Measurements from ENCODE around the gene CTDSPL. TPM values are rescaled to one million over a fixed set of nuclear protein-coding genes. Genes with fewer than 3 reads are reported as not detected.

Gene CTDSPL
- total RNA-seq, 1 donor: 34.7 TPM

DNA sequence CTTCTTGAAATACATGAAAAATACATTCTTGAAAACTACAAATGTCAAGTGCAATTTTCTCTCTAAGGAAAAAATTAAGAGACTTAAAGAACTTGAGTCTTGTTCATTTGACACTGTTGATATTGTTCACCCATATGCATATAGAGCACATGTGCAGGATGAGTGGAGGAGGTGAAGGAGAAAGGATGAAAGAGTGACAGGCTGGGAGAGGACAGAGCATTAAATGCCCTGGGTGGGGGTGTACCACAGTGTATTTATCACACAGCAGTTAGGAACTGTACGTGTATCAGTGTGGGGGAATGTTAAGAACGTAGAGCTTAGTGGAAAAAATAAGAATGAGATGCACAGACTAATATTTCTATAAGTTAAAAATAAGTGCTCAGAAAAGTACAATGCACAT, 45.7 kb downstream of the CTDSPL start:
- Histone ChIP-seq H3K4me1 (ENCODE audit: insufficient read depth, low read length) (peaks cover 20% of the 10 kb centered on the region), H4K20me1 (ENCODE audit: insufficient read depth, low read length) (peaks cover 30% of the 10 kb centered on the region), H3K27ac (ENCODE audit: low read depth, low read length) (no peak overlapping the region), H3K9me3 (ENCODE audit: low read depth, low read length) (no peaks in the 10 kb centered on the region), H2AFZ (ENCODE audit: low read length) (no peak overlapping the region), H3K4me2 (ENCODE audit: insufficient read depth, low read length) (no peak overlapping the region), H3K27me3 (ENCODE audit: insufficient read depth, low read length) (no peaks in the 10 kb centered on the region), H3K36me3 (ENCODE audit: insufficient read depth, low read length) (peaks cover 3% of the 10 kb centered on the region), H3K4me3 (ENCODE audit: insufficient read depth, low read length) (no peak overlapping the region), H3K79me2 (ENCODE audit: insufficient read depth, low read length) (peaks cover 55% of the 10 kb centered on the region)
- TF ChIP-seq, protein P1, sequence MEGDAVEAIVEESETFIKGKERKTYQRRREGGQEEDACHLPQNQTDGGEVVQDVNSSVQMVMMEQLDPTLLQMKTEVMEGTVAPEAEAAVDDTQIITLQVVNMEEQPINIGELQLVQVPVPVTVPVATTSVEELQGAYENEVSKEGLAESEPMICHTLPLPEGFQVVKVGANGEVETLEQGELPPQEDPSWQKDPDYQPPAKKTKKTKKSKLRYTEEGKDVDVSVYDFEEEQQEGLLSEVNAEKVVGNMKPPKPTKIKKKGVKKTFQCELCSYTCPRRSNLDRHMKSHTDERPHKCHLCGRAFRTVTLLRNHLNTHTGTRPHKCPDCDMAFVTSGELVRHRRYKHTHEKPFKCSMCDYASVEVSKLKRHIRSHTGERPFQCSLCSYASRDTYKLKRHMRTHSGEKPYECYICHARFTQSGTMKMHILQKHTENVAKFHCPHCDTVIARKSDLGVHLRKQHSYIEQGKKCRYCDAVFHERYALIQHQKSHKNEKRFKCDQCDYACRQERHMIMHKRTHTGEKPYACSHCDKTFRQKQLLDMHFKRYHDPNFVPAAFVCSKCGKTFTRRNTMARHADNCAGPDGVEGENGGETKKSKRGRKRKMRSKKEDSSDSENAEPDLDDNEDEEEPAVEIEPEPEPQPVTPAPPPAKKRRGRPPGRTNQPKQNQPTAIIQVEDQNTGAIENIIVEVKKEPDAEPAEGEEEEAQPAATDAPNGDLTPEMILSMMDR (IDR thresholded peaks at IDR 0.05; ENCODE audit: extremely low read depth, low read depth, low read length): no peak
- DNase-seq (ENCODE audit: insufficient read length, low spot score, missing footprints): no peak

DNA sequence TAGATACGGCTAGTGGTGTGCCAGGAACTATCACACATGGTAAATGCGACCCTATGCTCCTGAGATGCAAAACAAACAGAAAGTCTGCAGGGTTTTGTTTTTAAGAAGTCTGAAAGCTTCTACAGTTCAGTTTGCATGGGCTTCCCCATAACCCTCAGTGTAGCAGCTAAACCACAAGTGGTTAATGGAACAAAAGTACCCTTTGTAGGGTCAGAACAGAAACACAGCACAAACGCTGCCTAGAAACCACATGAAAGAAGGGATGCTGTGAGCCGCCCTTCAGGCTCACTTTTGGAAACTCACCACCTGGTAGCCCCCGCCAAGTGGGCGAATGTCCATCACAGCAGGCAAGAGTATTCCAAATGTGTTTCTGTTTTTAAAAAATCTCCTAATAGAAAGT, 46.2 kb downstream of the CTDSPL start:
- Histone ChIP-seq H4K20me1 (ENCODE audit: insufficient read depth, low read length) (peaks cover 27% of the 10 kb centered on the region), H3K4me3 (ENCODE audit: insufficient read depth, low read length) (no peak overlapping the region), H3K27me3 (ENCODE audit: insufficient read depth, low read length) (no peaks in the 10 kb centered on the region), H3K27ac (ENCODE audit: low read depth, low read length) (no peak overlapping the region), H2AFZ (ENCODE audit: low read length) (no peak overlapping the region), H3K9me3 (ENCODE audit: low read depth, low read length) (no peaks in the 10 kb centered on the region), H3K36me3 (ENCODE audit: insufficient read depth, low read length) (peaks cover 3% of the 10 kb centered on the region), H3K79me2 (ENCODE audit: insufficient read depth, low read length) (peaks cover 55% of the 10 kb centered on the region), H3K4me2 (ENCODE audit: insufficient read depth, low read length) (no peak overlapping the region), H3K4me1 (ENCODE audit: insufficient read depth, low read length) (peaks cover 20% of the 10 kb centered on the region)
- TF ChIP-seq, protein P1 (IDR thresholded peaks at IDR 0.05; ENCODE audit: extremely low read depth, low read depth, low read length): no peak
- no peak for DNase-seq (ENCODE audit: insufficient read length, low spot score, missing footprints)

DNA sequence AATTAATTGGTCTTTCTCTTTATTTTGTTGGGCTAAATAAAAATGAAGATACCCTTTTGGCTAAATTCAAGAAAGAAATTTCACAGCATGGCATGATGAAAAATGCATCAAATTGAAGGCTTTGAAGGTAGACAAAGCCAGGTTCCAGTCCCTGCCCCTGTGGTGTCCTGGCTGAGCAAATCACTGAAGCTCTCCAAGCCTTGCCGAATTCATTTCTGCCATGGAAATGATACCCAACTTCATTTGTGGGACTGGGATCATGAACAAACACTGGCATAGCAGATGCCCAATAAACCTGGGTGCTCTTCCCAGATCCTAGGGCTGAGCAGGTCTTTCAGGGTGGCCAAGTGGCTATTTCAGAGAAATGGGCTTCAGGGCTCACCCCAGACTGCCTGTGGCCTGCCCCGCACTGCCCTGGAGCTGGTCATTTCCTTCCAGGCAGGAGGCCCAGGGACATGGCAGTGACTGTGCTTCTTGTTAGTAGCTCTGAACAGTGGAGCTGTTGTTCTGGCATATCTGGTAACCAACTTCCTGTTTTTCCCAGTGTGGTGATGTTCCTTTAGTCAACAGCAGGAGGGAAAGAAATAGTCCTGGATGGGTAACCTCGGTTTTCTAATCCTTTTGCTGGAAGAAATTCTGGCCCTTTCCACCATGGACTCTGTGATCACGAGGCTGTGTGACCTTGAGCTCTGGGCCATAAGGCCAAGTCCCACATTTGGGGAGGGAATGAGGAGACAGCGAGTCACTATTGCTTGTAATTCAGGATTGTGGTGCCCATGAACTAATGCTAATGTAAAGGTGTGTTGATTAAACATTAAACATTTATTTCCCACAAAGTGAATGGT, 47.6 kb downstream of the CTDSPL start:
- H3K4me2 ChIP-seq (ENCODE audit: insufficient read depth, low read length): no peak overlapping the region

More for the DNA sequence above, 47.6 kb downstream of the CTDSPL start:
- H4K20me1 ChIP-seq (ENCODE audit: insufficient read depth, low read length): peaks cover 16% of the 10 kb centered on the region
- no peaks in the 10 kb centered on the region for H3K9me3 ChIP-seq (ENCODE audit: low read depth, low read length)
- no peak overlapping the region for H3K4me3 ChIP-seq (ENCODE audit: insufficient read depth, low read length)
- no peak overlapping the region for H3K27ac ChIP-seq (ENCODE audit: low read depth, low read length)
- no peak overlapping the region for H2AFZ ChIP-seq (ENCODE audit: low read length)
- TF ChIP-seq, protein P1 (IDR thresholded peaks at IDR 0.05; ENCODE audit: extremely low read depth, low read depth, low read length): no peak
- H3K4me1 ChIP-seq (ENCODE audit: insufficient read depth, low read length): peaks cover 20% of the 10 kb centered on the region
- H3K79me2 ChIP-seq (ENCODE audit: insufficient read depth, low read length): peaks cover 50% of the 10 kb centered on the region
- no peaks in the 10 kb centered on the region for H3K27me3 ChIP-seq (ENCODE audit: insufficient read depth, low read length)
- no peak for DNase-seq (ENCODE audit: insufficient read length, low spot score, missing footprints)
- H3K36me3 ChIP-seq (ENCODE audit: insufficient read depth, low read length): peaks cover 3% of the 10 kb centered on the region

Data from osteoblast (primary cell).